ENCODE data around the gene HPS1.

The HPS1 gene

GRCh38 chr10:98463976-98464754 lies 17.4 kb upstream of the HPS1 start:
- no peak for DNase-seq

GRCh38 chr10:98463016-98463415 lies 16.3 kb upstream of the HPS1 start:
- no peak for DNase-seq

GRCh38 chr10:98461500-98461842 lies 14.7 kb upstream of the HPS1 start:
- no peak for DNase-seq

- DNase-seq = no peak
Measured at GRCh38 chr10:98460837-98461499, 14.2 kb upstream of the HPS1 start.

- DNase-seq = no peak
Measured at GRCh38 chr10:98458809-98459784, 12.4 kb upstream of the HPS1 start.

GRCh38 chr10:98457721-98458120 lies 11.0 kb upstream of the HPS1 start:
- DNase-seq = no peak

GRCh38 chr10:98456686-98457482 lies 10.1 kb upstream of the HPS1 start:
- DNase-seq = no peak

GRCh38 chr10:98456043-98456570 lies 9.4 kb upstream of the HPS1 start:
- DNase-seq = no peak

- no peak for DNase-seq
Measured at GRCh38 chr10:98453729-98454128, 7.0 kb upstream of the HPS1 start.

- DNase-seq = no peak
Measured at GRCh38 chr10:98450618-98451017, 3.9 kb upstream of the HPS1 start.

GRCh38 chr10:98449287-98449686 lies 2.6 kb upstream of the HPS1 start:
- no peak for DNase-seq

- DNase-seq = peak; percentile 42
Measured at GRCh38 chr10:98446151-98446660, 529 bp downstream of the HPS1 start.

GRCh38 chr10:98445200-98445812 lies 1.4 kb downstream of the HPS1 start:
- no peak for DNase-seq

GRCh38 chr10:98444314-98445006 lies 2.3 kb downstream of the HPS1 start:
- DNase-seq = no peak

GRCh38 chr10:98438715-98439114 lies 8.0 kb downstream of the HPS1 start:
- no peak for DNase-seq

GRCh38 chr10:98436704-98437103 lies 10.0 kb downstream of the HPS1 start:
- no peak for DNase-seq

- DNase-seq = no peak
Measured at GRCh38 chr10:98435178-98435577, 11.6 kb downstream of the HPS1 start.

GRCh38 chr10:98433881-98434732 lies 12.6 kb downstream of the HPS1 start:
- no peak for DNase-seq

- DNase-seq = no peak
Measured at GRCh38 chr10:98433371-98433770, 13.4 kb downstream of the HPS1 start.

- no peak for DNase-seq
Measured at GRCh38 chr10:98432330-98432729, 14.4 kb downstream of the HPS1 start.
